ENCODE data around the gene SMC5.
"Not testable (repeated sequence)": the region's sequence is repeated elsewhere in the genome, so short reads cannot be mapped to it uniquely, and the experiment has no call there.

Gene SMC5

DNA sequence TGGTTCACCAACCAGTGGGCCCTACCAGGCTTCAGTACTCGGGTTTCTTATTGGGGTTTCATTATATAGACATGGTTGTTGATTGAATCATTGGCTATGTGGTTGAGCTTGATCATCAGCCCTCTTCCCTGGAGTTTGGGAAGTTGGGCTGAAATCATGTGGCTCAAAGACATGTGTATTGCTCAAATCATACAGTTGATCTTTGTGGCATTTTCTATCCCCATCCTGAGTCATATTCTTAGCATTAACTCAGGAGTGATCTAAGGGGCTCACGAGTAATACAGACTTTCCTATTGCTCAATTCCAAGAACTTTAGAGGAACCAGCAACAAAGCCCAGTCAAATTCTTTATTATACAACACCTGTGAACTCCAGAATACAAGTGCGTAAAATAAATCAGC, 66.2 kb downstream of the SMC5 start:
- TF ChIP-seq PATZ1 (CRISPR knock-in tag; IDR thresholded peaks at IDR 0.05; ENCODE audit: borderline replicate concordance) (no peak), BACH2 (CRISPR knock-in tag; IDR thresholded peaks at IDR 0.05; ENCODE audit: borderline replicate concordance) (no peak), SNAI2 (CRISPR knock-in tag; IDR thresholded peaks at IDR 0.05) (no peak), TCF4 (CRISPR knock-in tag; IDR thresholded peaks at IDR 0.05; ENCODE audit: borderline replicate concordance) (no peak), TSHZ2 (CRISPR knock-in tag; IDR thresholded peaks at IDR 0.05) (no peak), CREB5 (CRISPR knock-in tag; IDR thresholded peaks at IDR 0.05; ENCODE audit: low read depth) (no peak), CSRNP3 (CRISPR knock-in tag; IDR thresholded peaks at IDR 0.05) (no peak), GLIS3 (CRISPR knock-in tag; IDR thresholded peaks at IDR 0.05) (no peak), RARB (CRISPR knock-in tag; IDR thresholded peaks at IDR 0.05) (no peak), ZFP30 (CRISPR knock-in tag; IDR thresholded peaks at IDR 0.05) (no peak), ESRRG (CRISPR knock-in tag; IDR thresholded peaks at IDR 0.05) (no peak), OSR1 (CRISPR knock-in tag; IDR thresholded peaks at IDR 0.05) (no peak), ZC3H10 (CRISPR knock-in tag; IDR thresholded peaks at IDR 0.05) (no peak), ARNTL (CRISPR knock-in tag; IDR thresholded peaks at IDR 0.05; ENCODE audit: borderline replicate concordance, low read depth) (no peak), TOX (CRISPR knock-in tag; IDR thresholded peaks at IDR 0.05; ENCODE audit: borderline replicate concordance) (no peak), CSDC2 (CRISPR knock-in tag; IDR thresholded peaks at IDR 0.05) (no peak), ZNF565 (CRISPR knock-in tag; conservative IDR thresholded peaks at IDR 0.05; ENCODE audit: low read depth) (no peak)
- TF ChIP-seq, protein P1, sequence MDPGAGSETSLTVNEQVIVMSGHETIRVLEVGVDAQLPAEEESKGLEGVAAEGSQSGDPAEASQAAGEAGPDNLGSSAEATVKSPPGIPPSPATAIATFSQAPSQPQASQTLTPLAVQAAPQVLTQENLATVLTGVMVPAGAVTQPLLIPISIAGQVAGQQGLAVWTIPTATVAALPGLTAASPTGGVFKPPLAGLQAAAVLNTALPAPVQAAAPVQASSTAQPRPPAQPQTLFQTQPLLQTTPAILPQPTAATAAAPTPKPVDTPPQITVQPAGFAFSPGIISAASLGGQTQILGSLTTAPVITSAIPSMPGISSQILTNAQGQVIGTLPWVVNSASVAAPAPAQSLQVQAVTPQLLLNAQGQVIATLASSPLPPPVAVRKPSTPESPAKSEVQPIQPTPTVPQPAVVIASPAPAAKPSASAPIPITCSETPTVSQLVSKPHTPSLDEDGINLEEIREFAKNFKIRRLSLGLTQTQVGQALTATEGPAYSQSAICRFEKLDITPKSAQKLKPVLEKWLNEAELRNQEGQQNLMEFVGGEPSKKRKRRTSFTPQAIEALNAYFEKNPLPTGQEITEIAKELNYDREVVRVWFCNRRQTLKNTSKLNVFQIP (CRISPR knock-in tag; IDR thresholded peaks at IDR 0.05; ENCODE audit: borderline replicate concordance, low read depth) = no peak
- ATAC-seq = no peak

GRCh38 chr9:70328625-70329024, 69.8 kb downstream of the SMC5 start:
- not testable (repeated sequence) for ATAC-seq

- no peak for TF ChIP-seq ZNF8 (CRISPR knock-in tag; IDR thresholded peaks at IDR 0.05)
- TF ChIP-seq ZC3H10 (CRISPR knock-in tag; IDR thresholded peaks at IDR 0.05) = no peak
- no peak for TF ChIP-seq TCF4 (CRISPR knock-in tag; IDR thresholded peaks at IDR 0.05; ENCODE audit: borderline replicate concordance)
- TF ChIP-seq SNAI2 (CRISPR knock-in tag; IDR thresholded peaks at IDR 0.05) = no peak
- TF ChIP-seq PATZ1 (CRISPR knock-in tag; IDR thresholded peaks at IDR 0.05; ENCODE audit: borderline replicate concordance) = no peak
- TF ChIP-seq, protein P1 (CRISPR knock-in tag; IDR thresholded peaks at IDR 0.05; ENCODE audit: borderline replicate concordance, low read depth) = no peak
- TF ChIP-seq GLIS3 (CRISPR knock-in tag; IDR thresholded peaks at IDR 0.05) = no peak
- TF ChIP-seq ISL1 (CRISPR knock-in tag; IDR thresholded peaks at IDR 0.05) = no peak
- 0 out of 3 replicates have a peak, but pooled peaks have one; percentile 42 for ATAC-seq
Observed at GRCh38 chr9:70340572-70340971, 81.8 kb downstream of the SMC5 start.

All from SK-N-SH treated with all-trans-retinoic acid at 6 μM for 48 hours (cell line).